Gastroesophageal sphincter (tissue), 4 donors: Measurements from ENCODE around the gene HELZ2. TPM values are rescaled to one million over a fixed set of nuclear protein-coding genes. Genes with fewer than 3 reads are reported as not detected.

ENCODE experiments used
- ATAC-seq: fragments of 150-250 bp; one replicate; pipeline ENCODE4 v1.9.1; 2016; ENCODE audit warnings: mild to moderate bottlenecking, moderate library complexity
- H3K27ac ChIP-seq, 4 donors: fragments of 200-600 bp; sonication (generic) in 3 of 4; 1 replicate in 3 of 4; 2 replicates in 1 of 4; pipeline ENCODE4 v1.5.1; 2016 to 2019
- H3K27me3 ChIP-seq: fragments of 200-600 bp; sonication (generic); one replicate; pipeline ENCODE4 v1.5.1; 2019
- H3K36me3 ChIP-seq, 2 donors: fragments of 200-600 bp; sonication (generic); one replicate each; pipeline ENCODE4 v1.5.1; 2019; ENCODE audit warnings: control low read depth in 1 of 2
- H3K4me1 ChIP-seq, 3 donors: fragments of 200-600 bp; sonication (generic); 1 replicate in 2 of 3; 2 replicates in 1 of 3; pipeline ENCODE4 v1.5.1; 2016 to 2019; ENCODE audit warnings: control low read depth in 2 of 3
- H3K4me3 ChIP-seq, 2 donors: fragments of 200-600 bp; sonication (generic); one replicate each; pipeline ENCODE4 v1.5.1; 2019; ENCODE audit warnings: mild to moderate bottlenecking in 1 of 2, moderate library complexity in 1 of 2
- H3K9me3 ChIP-seq, 3 donors: fragments of 200-600 bp; sonication (generic); one replicate each; pipeline ENCODE4 v1.5.1; 2017 to 2019; ENCODE audit warnings: control low read depth in 2 of 3
- CTCF ChIP-seq, 4 experiments: fragments of 200-600 bp in 2 of 4; fragments of 450-650 bp in 2 of 4; sonication (generic) in 1 of 4; IDR thresholded peaks; one replicate each; pipeline ENCODE4 v1.5.1; 2017 to 2019; ENCODE audit warnings: antibody characterized with exemption in 4 of 4, mild to moderate bottlenecking in 2 of 4, moderate library complexity in 2 of 4
- EP300 ChIP-seq: sonication (generic); formaldehyde crosslinking; IDR thresholded peaks from one replicate; pipeline ENCODE4 v1.6.1; 2017; ENCODE audit warnings: antibody characterized with exemption, mild to moderate bottlenecking
- POLR2A ChIP-seq, 2 donors: fragments of 450-650 bp; IDR thresholded peaks; one replicate each; pipeline ENCODE4 v1.6.1; 2017; ENCODE audit warnings: antibody characterized with exemption in 2 of 2, mild to moderate bottlenecking in 2 of 2, moderate library complexity in 1 of 2
- POLR2AphosphoS5 ChIP-seq: sonication (generic); formaldehyde crosslinking; IDR thresholded peaks from one replicate; pipeline ENCODE4 v1.6.1; 2017; ENCODE audit warnings: antibody characterized with exemption
- WGBS, 2 donors: methylation state at CpG; one replicate each; pipeline ENCODE4 v1.1.5; 2018; ENCODE audit warnings: low coverage in 1 of 2; 5-methylcytosine and 5-hydroxymethylcytosine counted together
- total RNA-seq, 4 donors: library from RNA; depleted of rRNA; stranded (reverse); fragments of >200 nt; gene quantifications; one replicate each; pipeline ENCODE4 v1.1.0, GENCODE V29; 2016

HELZ2 gene
- total RNA-seq, 4 donors from 2014 or later = 14.2 to 22.2 (median 20.2) TPM

- TF ChIP-seq CTCF (IDR thresholded peaks at IDR 0.05) = no peak
- TF ChIP-seq POLR2A (IDR thresholded peaks at IDR 0.05) = no peak
- 60 to 74% methylated on average over 1 to 15 of the region's 27 CpGs for WGBS, 2 donors
- Histone ChIP-seq H3K4me3 (no peak overlapping the region), H3K36me3 (no peaks in the 10 kb centered on the region), H3K9me3 (no peaks in the 10 kb centered on the region), H3K27ac (no peak overlapping the region), H3K4me1 (peaks cover 0 to 18% (median 4%) of the 10 kb centered on the region in 3 donors), H3K27me3 (peaks cover 52% of the 10 kb centered on the region)
- ATAC-seq = no peak
Observed at GRCh38 chr20:63531686-63532448, 42.2 kb downstream of the HELZ2 start.

- Histone ChIP-seq H3K36me3 (no peaks in the 10 kb centered on the region), H3K4me1 (peaks cover 0 to 11% (median 4%) of the 10 kb centered on the region in 3 donors), H3K4me3 (no peak overlapping the region), H3K27me3 (peaks cover 43% of the 10 kb centered on the region), H3K9me3 (no peaks in the 10 kb centered on the region), H3K27ac (no peak overlapping the region)
- no peak for ATAC-seq
- no CpG with 5 or more reads among the region's 14 CpGs for WGBS, 2 donors
- TF ChIP-seq POLR2AphosphoS5 (no peak), POLR2A (IDR thresholded peaks at IDR 0.05) (no peak), EP300 (no peak)
Observed at GRCh38 chr20:63530788-63531160, 43.3 kb downstream of the HELZ2 start.

GRCh38 chr20:63529861-63530787 is 43.9 kb downstream of the HELZ2 start:
- peaks cover 0 to 7% (median 2%) of the 10 kb centered on the region in 3 donors for H3K4me1 ChIP-seq
- TF ChIP-seq POLR2A (IDR thresholded peaks at IDR 0.05) (no peak), EP300 (no peak), CTCF (IDR thresholded peaks at IDR 0.05) (no peak), POLR2AphosphoS5 (no peak)
- H3K27ac ChIP-seq = no peak overlapping the region
- H3K27me3 ChIP-seq = peaks cover 37% of the 10 kb centered on the region
- no peak for ATAC-seq
- no peak overlapping the region for H3K4me3 ChIP-seq
- no CpG with 5 or more reads among the region's 39 CpGs for WGBS, 2 donors
- H3K9me3 ChIP-seq = no peaks in the 10 kb centered on the region
- H3K36me3 ChIP-seq = no peaks in the 10 kb centered on the region

- peaks cover 29% of the 10 kb centered on the region for H3K27me3 ChIP-seq
- no peak overlapping the region for H3K27ac ChIP-seq
- H3K4me3 ChIP-seq = no peak overlapping the region
- WGBS, 2 donors = 100% methylated on average over 2 of the region's 27 CpGs; no CpG with 5 or more reads in 1 of the 2 donors
- no peaks in the 10 kb centered on the region for H3K36me3 ChIP-seq
- no peak for ATAC-seq
- TF ChIP-seq EP300 (no peak), POLR2A (IDR thresholded peaks at IDR 0.05) (no peak), POLR2AphosphoS5 (no peak), CTCF (IDR thresholded peaks at IDR 0.05) (no peak)
- H3K4me1 ChIP-seq = no peaks in the 10 kb centered on the region
- no peaks in the 10 kb centered on the region for H3K9me3 ChIP-seq
Observed at GRCh38 chr20:63529180-63529860, 44.7 kb downstream of the HELZ2 start.

GRCh38 chr20:63527184-63527583 is 46.9 kb downstream of the HELZ2 start:
- no peak for ATAC-seq
- no peak for TF ChIP-seq POLR2AphosphoS5
- no peak for TF ChIP-seq EP300
- TF ChIP-seq CTCF (IDR thresholded peaks at IDR 0.05) = no peak
- no peak for TF ChIP-seq POLR2A (IDR thresholded peaks at IDR 0.05)

More at GRCh38 chr20:63527184-63527583, 46.9 kb downstream of the HELZ2 start:
- H3K4me1 ChIP-seq = peaks cover 0 to 13% (median 5%) of the 10 kb centered on the region in 3 donors
- H3K9me3 ChIP-seq = peaks cover 0 to 4% (median 0%) of the 10 kb centered on the region in 3 donors
- H3K4me3 ChIP-seq = no peak overlapping the region
- WGBS, 2 donors = 88% methylated on average over 4 of the region's 9 CpGs; no CpG with 5 or more reads in 1 of the 2 donors
- H3K36me3 ChIP-seq = peaks cover 0 to 17% of the 10 kb centered on the region in 2 donors
- no peak overlapping the region for H3K27ac ChIP-seq
- H3K27me3 ChIP-seq = peaks cover 9% of the 10 kb centered on the region
